HuH-7 (cell line): ENCODE results near the gene EEF1AKMT1.
"Not testable (repeated sequence)": the region's sequence is repeated elsewhere in the genome, so short reads cannot be mapped to it uniquely, and the experiment has no call there.

Experiments
- DNase-seq: peaks from one replicate; pipeline ENCODE4 v3.0.0; 2011; ENCODE audit warnings: low spot score

The EEF1AKMT1 gene

GRCh38 chr13:20696073-20696472 lies 77.7 kb downstream of the EEF1AKMT1 start:
- no peak for DNase-seq

GRCh38 chr13:20691616-20692015 lies 82.1 kb downstream of the EEF1AKMT1 start:
- no peak for DNase-seq

GRCh38 chr13:20689291-20689690 lies 84.5 kb downstream of the EEF1AKMT1 start:
- DNase-seq, result no peak

- DNase-seq, result no peak
Observed at GRCh38 chr13:20686863-20687579, 86.7 kb downstream of the EEF1AKMT1 start.

- no peak for DNase-seq
Observed at GRCh38 chr13:20686167-20686566, 87.6 kb downstream of the EEF1AKMT1 start.

GRCh38 chr13:20685092-20685491 lies 88.7 kb downstream of the EEF1AKMT1 start:
- no peak for DNase-seq

- DNase-seq, result no peak
Observed at GRCh38 chr13:20684546-20684945, 89.2 kb downstream of the EEF1AKMT1 start.

- no peak for DNase-seq
Observed at GRCh38 chr13:20684041-20684440, 89.7 kb downstream of the EEF1AKMT1 start.

GRCh38 chr13:20682061-20682460 lies 91.7 kb downstream of the EEF1AKMT1 start:
- DNase-seq, result no peak

- not testable (repeated sequence) for DNase-seq
Observed at GRCh38 chr13:20681481-20681880, 92.3 kb downstream of the EEF1AKMT1 start.

GRCh38 chr13:20680416-20681080 lies 93.2 kb downstream of the EEF1AKMT1 start:
- DNase-seq, result no peak

- DNase-seq, result no peak
Observed at GRCh38 chr13:20679879-20680278, 93.9 kb downstream of the EEF1AKMT1 start.
